GM08714 (cell line): ENCODE data around the gene ZSCAN21.

ENCODE experiments used
- H3K4me3 ChIP-seq: fragments of 200-500 bp; sonication (Bioruptor generic); 2 replicates; pipeline ENCODE4 v1.5.1; 2014; ENCODE audit warnings: mild to moderate bottlenecking, low read length, inconsistent platforms
- ZNF274 ChIP-seq: IDR thresholded peaks from 2 replicates; pipeline ENCODE4 v1.6.1; 2012; ENCODE audit warnings: mild to moderate bottlenecking, low read depth, low read length

The ZSCAN21 gene

GRCh38 chr7:100079024-100079560, 29.5 kb downstream of the ZSCAN21 start:
- TF ChIP-seq ZNF274, result no peak
- no peak overlapping the region for H3K4me3 ChIP-seq

GRCh38 chr7:100080907-100081534, 31.4 kb downstream of the ZSCAN21 start:
- no peak for TF ChIP-seq ZNF274
- peak overlapping the region; percentile 100 for H3K4me3 ChIP-seq

- peak within 1 kb of the TSS; percentile 100 for H3K4me3 ChIP-seq
- no peak for TF ChIP-seq ZNF274
Observed at GRCh38 chr7:100081535-100082102, 32.0 kb downstream of the ZSCAN21 start, which contains the start of gene ZNF3. Gene ZNF3, minus strand, starts transcription at chr7:100081723. Its CDS starts 4,366 bp downstream, at chr7:100077357.

- H3K4me3 ChIP-seq, result no peak overlapping the region
- TF ChIP-seq ZNF274, result no peak
Observed at GRCh38 chr7:100082978-100083377, 33.4 kb downstream of the ZSCAN21 start.

- H3K4me3 ChIP-seq, result no peak overlapping the region
- no peak for TF ChIP-seq ZNF274
Observed at GRCh38 chr7:100085515-100085914, 35.9 kb downstream of the ZSCAN21 start.

GRCh38 chr7:100087055-100087750, 37.6 kb downstream of the ZSCAN21 start:
- H3K4me3 ChIP-seq, result no peak overlapping the region
- no peak for TF ChIP-seq ZNF274

GRCh38 chr7:100088095-100088620, 38.6 kb downstream of the ZSCAN21 start:
- peak overlapping the region; percentile 87; the same call in 1 of the 2 replicates for H3K4me3 ChIP-seq
- TF ChIP-seq ZNF274, result no peak

- TF ChIP-seq ZNF274, result no peak
- H3K4me3 ChIP-seq, result peak within 1 kb of the TSS; percentile 87
Observed at GRCh38 chr7:100088621-100089457, 39.3 kb downstream of the ZSCAN21 start, which contains the start of gene COPS6. Gene COPS6, plus strand, starts transcription at chr7:100088969. Its CDS starts 22 bp downstream, at chr7:100088991.

GRCh38 chr7:100089458-100090196, 40.1 kb downstream of the ZSCAN21 start:
- no peak for TF ChIP-seq ZNF274

GRCh38 chr7:100090527-100091410, 41.2 kb downstream of the ZSCAN21 start:
- H3K4me3 ChIP-seq, result no peak overlapping the region

More at GRCh38 chr7:100089458-100090196, 40.1 kb downstream of the ZSCAN21 start:
- H3K4me3 ChIP-seq, result peak overlapping the region; percentile 87

GRCh38 chr7:100091411-100092181, 42.0 kb downstream of the ZSCAN21 start:
- TF ChIP-seq ZNF274, result no peak

More at GRCh38 chr7:100090527-100091410, 41.2 kb downstream of the ZSCAN21 start:
- TF ChIP-seq ZNF274, result no peak

More at GRCh38 chr7:100091411-100092181, 42.0 kb downstream of the ZSCAN21 start:
- no peak overlapping the region for H3K4me3 ChIP-seq
